ENCODE results near the gene DOK7.

- no peak for TF ChIP-seq CTCF (IDR thresholded peaks at IDR 0.05)
- TF ChIP-seq POLR2A (IDR thresholded peaks at IDR 0.05) = no peak
Measured at GRCh38 chr4:3492741-3493719, 29.9 kb downstream of the DOK7 start.
